HG03460 (cell line): ENCODE data around the gene ADGRE3.

Experiments
- ATAC-seq: cut with Tn5 transposase; IDR thresholded peaks from one replicate; pipeline ENCODE4 v1.9.1; 2021; ENCODE audit not compliant: unreplicated experiment

ADGRE3 gene

GRCh38 chr19:14674764-14675163 lies at the start of gene ADGRE3:
Gene ADGRE3 (minus strand): TSS chr19:14674844. CDS start chr19:14674770, 74 bp downstream.
- no peak for ATAC-seq

GRCh38 chr19:14722127-14722526 lies 47.5 kb upstream of the ADGRE3 start:
- ATAC-seq, result no peak

GRCh38 chr19:14719162-14719561 lies 44.5 kb upstream of the ADGRE3 start:
- no peak for ATAC-seq

GRCh38 chr19:14718522-14719116 lies 44.0 kb upstream of the ADGRE3 start:
- ATAC-seq, result no peak

- ATAC-seq, result no peak
Measured at GRCh38 chr19:14715841-14716240, 41.2 kb upstream of the ADGRE3 start.

- ATAC-seq, result no peak
Measured at GRCh38 chr19:14704450-14704849, 29.8 kb upstream of the ADGRE3 start.

GRCh38 chr19:14703833-14704232 lies 29.2 kb upstream of the ADGRE3 start:
- ATAC-seq, result no peak

GRCh38 chr19:14700711-14701375 lies 26.2 kb upstream of the ADGRE3 start:
- ATAC-seq, result no peak

- no peak for ATAC-seq
Measured at GRCh38 chr19:14699641-14700040, 25.0 kb upstream of the ADGRE3 start.

- no peak for ATAC-seq
Measured at GRCh38 chr19:14695471-14695870, 20.8 kb upstream of the ADGRE3 start.

GRCh38 chr19:14694641-14695266 lies 20.1 kb upstream of the ADGRE3 start:
- no peak for ATAC-seq

GRCh38 chr19:14689598-14690503 lies 15.2 kb upstream of the ADGRE3 start, which contains the start of gene ZNF333:
Gene ZNF333 (plus strand): TSS chr19:14690048. CDS start chr19:14693492, 3,444 bp downstream.
- peak; percentile 83 for ATAC-seq

- no peak for ATAC-seq
Measured at GRCh38 chr19:14686411-14686810, 11.8 kb upstream of the ADGRE3 start.

GRCh38 chr19:14683439-14683838 lies 8.8 kb upstream of the ADGRE3 start:
- no peak for ATAC-seq

- no peak for ATAC-seq
Measured at GRCh38 chr19:14682084-14682483, 7.4 kb upstream of the ADGRE3 start.

- ATAC-seq, result no peak
Measured at GRCh38 chr19:14678199-14678598, 3.6 kb upstream of the ADGRE3 start.

- no peak for ATAC-seq
Measured at GRCh38 chr19:14677464-14677863, 2.8 kb upstream of the ADGRE3 start.

GRCh38 chr19:14676762-14677161 lies 2.1 kb upstream of the ADGRE3 start:
- no peak for ATAC-seq

- no peak for ATAC-seq
Measured at GRCh38 chr19:14673088-14673487, 1.6 kb downstream of the ADGRE3 start.

GRCh38 chr19:14672188-14672872 lies 2.3 kb downstream of the ADGRE3 start:
- ATAC-seq, result no peak

- no peak for ATAC-seq
Measured at GRCh38 chr19:14670408-14670807, 4.2 kb downstream of the ADGRE3 start.
